H9 (cell line): ENCODE measurements around the gene IGF1R. TPM values are rescaled to one million over a fixed set of nuclear protein-coding genes. Genes with fewer than 3 reads are reported as not detected.

Source experiments
- DNase-seq: peaks from one replicate; pipeline ENCODE4 v3.0.0-alpha.2; 2017
- H2AFZ ChIP-seq: one replicate; pipeline ENCODE4 v1.6.1; 2013; ENCODE audit warnings: mild to moderate bottlenecking, low read length, control low read depth, moderate library complexity
- H2AK5ac ChIP-seq: 2 replicates; pipeline ENCODE4 v1.6.1; 2013; ENCODE audit warnings: low read length, control low read depth, mixed read lengths; ENCODE audit not compliant: insufficient read length
- H2BK120ac ChIP-seq: one replicate; pipeline ENCODE4 v1.6.1; 2013; ENCODE audit warnings: low read depth, mild to moderate bottlenecking, low read length, control low read depth, inconsistent platforms; ENCODE audit not compliant: poor library complexity, severe bottlenecking
- H2BK12ac ChIP-seq: 2 replicates; pipeline ENCODE4 v1.6.1; 2013; ENCODE audit warnings: low read length, control low read depth, mixed read lengths, low read depth; ENCODE audit not compliant: insufficient read length
- H2BK15ac ChIP-seq: 2 replicates; pipeline ENCODE4 v1.6.1; 2013; ENCODE audit warnings: low read depth, low read length, control low read depth
- H2BK20ac ChIP-seq: one replicate; pipeline ENCODE4 v1.6.1; 2013; ENCODE audit warnings: low read depth, mild to moderate bottlenecking, low read length, control low read depth, inconsistent platforms; ENCODE audit not compliant: poor library complexity, severe bottlenecking
- H2BK5ac ChIP-seq: 2 replicates; pipeline ENCODE4 v1.6.1; 2013; ENCODE audit warnings: low read length, control low read depth, mixed read lengths; ENCODE audit not compliant: insufficient read length
- H3K14ac ChIP-seq: 2 replicates; pipeline ENCODE4 v1.6.1; 2013; ENCODE audit warnings: low read length, control low read depth; ENCODE audit not compliant: insufficient read depth
- H3K18ac ChIP-seq: 2 replicates; pipeline ENCODE4 v1.6.1; 2013; ENCODE audit warnings: low read depth, mild to moderate bottlenecking, mixed read lengths, low read length, control low read depth; ENCODE audit not compliant: insufficient read length
- H3K23ac ChIP-seq: 2 replicates; pipeline ENCODE4 v1.6.1; 2013; ENCODE audit warnings: low read length, control low read depth, mixed read lengths, low read depth; ENCODE audit not compliant: insufficient read length
- H3K23me2 ChIP-seq: 2 replicates; pipeline ENCODE4 v1.6.1; 2013; ENCODE audit warnings: low read depth, mild to moderate bottlenecking, mixed read lengths, low read length, control low read depth; ENCODE audit not compliant: insufficient read length, poor library complexity, severe bottlenecking
- H3K27ac ChIP-seq: 2 replicates; pipeline ENCODE4 v1.5.1; 2013; ENCODE audit warnings: low read length, control low read depth, mixed read lengths, low read depth; ENCODE audit not compliant: insufficient read length
- H3K27me3 ChIP-seq: 2 replicates; pipeline ENCODE4 v1.6.1; 2013; ENCODE audit warnings: low read length, control low read depth, inconsistent platforms; ENCODE audit not compliant: insufficient read depth
- H3K4ac ChIP-seq: 2 replicates; pipeline ENCODE4 v1.6.1; 2013; ENCODE audit warnings: low read depth, mild to moderate bottlenecking, control low read depth, inconsistent platforms, low read length, moderate library complexity
- H3K4me1 ChIP-seq: 2 replicates; pipeline ENCODE4 v1.6.1; 2013; ENCODE audit warnings: low read length, control low read depth, inconsistent platforms; ENCODE audit not compliant: insufficient read depth
- H3K4me2 ChIP-seq: 2 replicates; pipeline ENCODE4 v1.6.1; 2013; ENCODE audit warnings: low read length, control low read depth, mixed read lengths; ENCODE audit not compliant: insufficient read length, insufficient read depth
- H3K56ac ChIP-seq: 2 replicates; pipeline ENCODE4 v1.6.1; 2013; ENCODE audit warnings: low read depth, mild to moderate bottlenecking, mixed read lengths, low read length, control low read depth; ENCODE audit not compliant: insufficient read length
- H3K79me1 ChIP-seq: 2 replicates; pipeline ENCODE4 v1.6.1; 2013; ENCODE audit warnings: low read depth, mild to moderate bottlenecking, moderate library complexity, low read length, control low read depth, inconsistent platforms; ENCODE audit not compliant: insufficient read depth, poor library complexity, severe bottlenecking
- H3K79me2 ChIP-seq: 2 replicates; pipeline ENCODE4 v1.6.1; 2013; ENCODE audit warnings: low read length, control low read depth, inconsistent platforms; ENCODE audit not compliant: insufficient read depth
- H3K9ac ChIP-seq: 2 replicates; pipeline ENCODE4 v1.6.1; 2013; ENCODE audit warnings: low read length, control low read depth, mixed read lengths; ENCODE audit not compliant: insufficient read length; ENCODE audit errors: extremely low read depth
- H3K9me3 ChIP-seq: one replicate; pipeline ENCODE4 v1.6.1; 2013; ENCODE audit warnings: low read depth, low read length, inconsistent platforms; ENCODE audit not compliant: control insufficient read depth
- H3T11ph ChIP-seq: one replicate; pipeline ENCODE4 v1.6.1; 2013; ENCODE audit warnings: mild to moderate bottlenecking, low read length, control low read depth, inconsistent platforms
- H4K20me1 ChIP-seq: one replicate; pipeline ENCODE4 v1.6.1; 2013; ENCODE audit not compliant: control insufficient read depth, insufficient read length, insufficient read depth
- H4K5ac ChIP-seq: 2 replicates; pipeline ENCODE4 v1.6.1; 2013; ENCODE audit warnings: low read depth, mild to moderate bottlenecking, mixed read lengths, low read length, control low read depth; ENCODE audit not compliant: insufficient read length
- H4K8ac ChIP-seq: replicated peaks from 2 replicates; pipeline ENCODE4 v1.6.1; 2013; ENCODE audit warnings: low read length, control low read depth, mixed read lengths, low read depth; ENCODE audit not compliant: insufficient read length
- H4K91ac ChIP-seq: 2 replicates; pipeline ENCODE4 v1.6.1; 2013; ENCODE audit warnings: low read depth, mild to moderate bottlenecking, moderate library complexity, mixed read lengths, low read length, control low read depth; ENCODE audit not compliant: insufficient read length
- H3K27ac Mint-ChIP-seq, 3 experiments: 2 replicates in 2 of 3; 3 replicates in 1 of 3; pipeline ENCODE4 v1.8.0; 2020 to 2021; ENCODE audit warnings: mixed read lengths in 3 of 3, mild to moderate bottlenecking in 1 of 3, moderate library complexity in 1 of 3
- H3K27me3 Mint-ChIP-seq: 2 replicates; pipeline ENCODE4 v1.8.0; 2021; ENCODE audit warnings: low read depth, mild to moderate bottlenecking, moderate library complexity, mixed read lengths
- H3K36me3 Mint-ChIP-seq, 3 experiments: 2 replicates in 2 of 3; 3 replicates in 1 of 3; pipeline ENCODE4 v1.8.0; 2020 to 2021; ENCODE audit warnings: low read depth in 3 of 3, mixed read lengths in 3 of 3; ENCODE audit not compliant: insufficient read depth in 1 of 3
- H3K4me1 Mint-ChIP-seq, 2 experiments: 2 replicates each; pipeline ENCODE4 v1.8.0; 2020; ENCODE audit warnings: mixed read lengths in 2 of 2
- H3K4me3 Mint-ChIP-seq, 2 experiments: 2 replicates in 1 of 2; 3 replicates in 1 of 2; pipeline ENCODE4 v1.8.0; 2020 to 2021; ENCODE audit warnings: mild to moderate bottlenecking in 2 of 2, mixed read lengths in 2 of 2, moderate library complexity in 1 of 2
- H3K9me3 Mint-ChIP-seq, 2 experiments: 2 replicates in 1 of 2; 3 replicates in 1 of 2; pipeline ENCODE4 v1.8.0; 2020; ENCODE audit warnings: mild to moderate bottlenecking in 2 of 2, mixed read lengths in 2 of 2, moderate library complexity in 1 of 2
- WGBS: extraction: QIAGEN DNeasy Blood & Tissue Kit; methylation state at CpG from one replicate; pipeline ENCODE4 v1.1.7; 2013; ENCODE audit warnings: missing lambda C conversion rate, low lambda C conversion rate, mixed read lengths; ENCODE audit not compliant: insufficient read length; ENCODE audit errors: extremely low coverage; 5-methylcytosine and 5-hydroxymethylcytosine counted together
- total RNA-seq: library from RNA; stranded (reverse); gene quantifications from 2 replicates; pipeline ENCODE4 v1.2.1, GENCODE V29; 2021
- TF ChIP-seq, protein P1 (sequence below): fragments of 200-600 bp; sonication (generic); conservative IDR thresholded peaks from 3 replicates; pipeline ENCODE4 v1.8.0; 2021; ENCODE audit warnings: antibody characterized with exemption, mild to moderate bottlenecking

The IGF1R gene
- total RNA-seq, 1 experiment from 2014 or later = 70.0 TPM

DNA sequence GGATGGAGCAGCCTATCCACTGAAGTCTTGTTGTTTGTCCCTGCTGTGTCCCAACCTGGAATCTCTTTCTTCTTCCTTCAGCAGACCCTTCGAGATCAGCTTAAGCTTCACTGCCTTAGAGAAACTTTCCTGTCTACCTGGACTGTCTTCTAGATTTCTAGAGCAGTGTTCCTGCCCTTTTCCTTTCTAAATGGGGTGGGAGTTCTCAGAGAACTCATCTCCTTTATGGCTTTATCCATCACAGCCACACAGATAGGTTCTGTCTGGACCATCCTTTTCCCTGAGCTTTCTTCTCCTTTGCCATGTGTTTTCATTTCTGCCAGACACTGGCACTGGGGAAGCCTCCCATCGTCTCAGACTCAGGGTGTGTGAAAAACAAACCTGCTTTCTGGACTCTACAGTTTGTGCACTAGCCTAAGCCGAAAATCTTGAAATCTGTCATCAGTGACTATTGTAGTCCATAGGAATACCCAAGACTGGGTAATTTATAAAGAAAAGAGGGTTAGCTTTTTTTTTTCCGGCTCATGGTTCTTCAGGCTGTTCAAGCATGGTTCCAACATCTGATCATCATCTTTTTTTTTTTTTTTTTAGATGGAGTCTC, 181.8 kb downstream of the IGF1R start:
- H4K8ac ChIP-seq = no peak overlapping the region
- H3K4me2 ChIP-seq = no peak overlapping the region
- H3K23ac ChIP-seq = no peak overlapping the region
- no peaks in the 10 kb centered on the region for H3K27me3 Mint-ChIP-seq
- peaks cover 5% of the 10 kb centered on the region for H3K9me3 ChIP-seq
- no peak overlapping the region for H3T11ph ChIP-seq
- no peak overlapping the region for H4K5ac ChIP-seq
- H3K4ac ChIP-seq = no peak overlapping the region
- no CpG with 5 or more reads among the region's 4 CpGs for WGBS
- H4K20me1 ChIP-seq = peaks cover 2% of the 10 kb centered on the region
- no peaks in the 10 kb centered on the region for H3K23me2 ChIP-seq
- H2BK5ac ChIP-seq = no peak overlapping the region
- H3K9me3 Mint-ChIP-seq = peaks cover 30 to 33% of the 10 kb centered on the region in 2 experiments
- peaks cover 16% of the 10 kb centered on the region; the same call in 1 of the 2 replicates for H3K79me2 ChIP-seq
- peaks cover 5% of the 10 kb centered on the region; the same call in 1 of the 2 replicates for H3K4me1 ChIP-seq
- H3K79me1 ChIP-seq = peaks cover 4% of the 10 kb centered on the region
- no peak overlapping the region for H3K18ac ChIP-seq
- no peak overlapping the region for H3K56ac ChIP-seq
- no peak overlapping the region for H2AFZ ChIP-seq
- H3K4me1 Mint-ChIP-seq = peaks cover 56% of the 10 kb centered on the region in 2 experiments
- no peak overlapping the region for H2BK12ac ChIP-seq
- peaks cover 29 to 39% (median 39%) of the 10 kb centered on the region in 3 experiments for H3K36me3 Mint-ChIP-seq
- no peak overlapping the region for H3K14ac ChIP-seq
- no peak overlapping the region for H4K91ac ChIP-seq
- H3K27me3 ChIP-seq = no peaks in the 10 kb centered on the region
- no peak overlapping the region for H2BK20ac ChIP-seq
- H3K27ac Mint-ChIP-seq = peak overlapping the region in 1 of 3 experiments; percentile 29; a peak in 1 of 7 replicates
- no peak overlapping the region for H2BK15ac ChIP-seq
- no peak overlapping the region for H3K9ac ChIP-seq
- no peak overlapping the region for H2BK120ac ChIP-seq
- DNase-seq = no peak
- H3K4me3 Mint-ChIP-seq = no peak overlapping the region
- no peak overlapping the region for H2AK5ac ChIP-seq
- H3K27ac ChIP-seq = no peak overlapping the region
- TF ChIP-seq, protein P1, sequence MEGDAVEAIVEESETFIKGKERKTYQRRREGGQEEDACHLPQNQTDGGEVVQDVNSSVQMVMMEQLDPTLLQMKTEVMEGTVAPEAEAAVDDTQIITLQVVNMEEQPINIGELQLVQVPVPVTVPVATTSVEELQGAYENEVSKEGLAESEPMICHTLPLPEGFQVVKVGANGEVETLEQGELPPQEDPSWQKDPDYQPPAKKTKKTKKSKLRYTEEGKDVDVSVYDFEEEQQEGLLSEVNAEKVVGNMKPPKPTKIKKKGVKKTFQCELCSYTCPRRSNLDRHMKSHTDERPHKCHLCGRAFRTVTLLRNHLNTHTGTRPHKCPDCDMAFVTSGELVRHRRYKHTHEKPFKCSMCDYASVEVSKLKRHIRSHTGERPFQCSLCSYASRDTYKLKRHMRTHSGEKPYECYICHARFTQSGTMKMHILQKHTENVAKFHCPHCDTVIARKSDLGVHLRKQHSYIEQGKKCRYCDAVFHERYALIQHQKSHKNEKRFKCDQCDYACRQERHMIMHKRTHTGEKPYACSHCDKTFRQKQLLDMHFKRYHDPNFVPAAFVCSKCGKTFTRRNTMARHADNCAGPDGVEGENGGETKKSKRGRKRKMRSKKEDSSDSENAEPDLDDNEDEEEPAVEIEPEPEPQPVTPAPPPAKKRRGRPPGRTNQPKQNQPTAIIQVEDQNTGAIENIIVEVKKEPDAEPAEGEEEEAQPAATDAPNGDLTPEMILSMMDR = no peak
